Osteocyte (in vitro differentiated cells): ENCODE data around the gene KSR1. TPM values are rescaled to one million over a fixed set of nuclear protein-coding genes. Genes with fewer than 3 reads are reported as not detected.
A peak's percentile ranks its signal among the peaks of the same experiment; 100 is the strongest.
"Not testable (repeated sequence)": the region's sequence is repeated elsewhere in the genome, so short reads cannot be mapped to it uniquely, and the experiment has no call there.

ENCODE experiments used
- DNase-seq: peaks from one replicate; pipeline ENCODE4 v3.0.0; 2021; ENCODE audit warnings: mixed read lengths; ENCODE audit not compliant: unreplicated experiment; ENCODE audit errors: extremely low spot score
- H3K27ac Mint-ChIP-seq: one replicate; pipeline ENCODE4 v1.8.0; 2021; ENCODE audit warnings: mild to moderate bottlenecking, mixed read lengths; ENCODE audit not compliant: unreplicated experiment
- H3K27me3 Mint-ChIP-seq: one replicate; pipeline ENCODE4 v1.8.0; 2021; ENCODE audit warnings: mixed read lengths; ENCODE audit not compliant: unreplicated experiment
- H3K36me3 Mint-ChIP-seq: one replicate; pipeline ENCODE4 v1.8.0; 2021; ENCODE audit warnings: mixed read lengths; ENCODE audit not compliant: unreplicated experiment
- H3K4me1 Mint-ChIP-seq: one replicate; pipeline ENCODE4 v1.8.0; 2021; ENCODE audit warnings: mixed read lengths; ENCODE audit not compliant: unreplicated experiment
- H3K4me3 Mint-ChIP-seq: one replicate; pipeline ENCODE4 v1.8.0; 2021; ENCODE audit warnings: mild to moderate bottlenecking, moderate library complexity, mixed read lengths; ENCODE audit not compliant: unreplicated experiment
- H3K9me3 Mint-ChIP-seq: one replicate; pipeline ENCODE4 v1.8.0; 2021; ENCODE audit warnings: mixed read lengths; ENCODE audit not compliant: unreplicated experiment
- CTCF ChIP-seq: fragments of 200-600 bp; sonication (generic); IDR thresholded peaks from 2 replicates; pipeline ENCODE4 v1.5.0; 2021; ENCODE audit warnings: antibody characterized with exemption, mild to moderate bottlenecking, moderate library complexity
- total RNA-seq: library from RNA; stranded (reverse); gene quantifications from 2 replicates; pipeline ENCODE4 v1.2.1, GENCODE V29; 2021

KSR1 gene
- total RNA-seq, 1 donor from 2014 or later, result 63.4 TPM

GRCh38 chr17:27649929-27650328 is 193.7 kb downstream of the KSR1 start:
- H3K4me3 Mint-ChIP-seq, result no peak overlapping the region
- no peak overlapping the region for H3K27ac Mint-ChIP-seq
- H3K27me3 Mint-ChIP-seq, result peaks cover 8% of the 10 kb centered on the region
- no peak for DNase-seq
- no peaks in the 10 kb centered on the region for H3K9me3 Mint-ChIP-seq
- peaks cover 3% of the 10 kb centered on the region for H3K4me1 Mint-ChIP-seq
- peaks cover 2% of the 10 kb centered on the region for H3K36me3 Mint-ChIP-seq
- TF ChIP-seq CTCF, result no peak

GRCh38 chr17:27650836-27651235 is 194.6 kb downstream of the KSR1 start:
- no peaks in the 10 kb centered on the region for H3K9me3 Mint-ChIP-seq
- peaks cover 2% of the 10 kb centered on the region for H3K36me3 Mint-ChIP-seq
- H3K4me3 Mint-ChIP-seq, result no peak overlapping the region
- H3K27me3 Mint-ChIP-seq, result peaks cover 8% of the 10 kb centered on the region
- DNase-seq, result no peak
- no peak for TF ChIP-seq CTCF
- H3K27ac Mint-ChIP-seq, result no peak overlapping the region
- peaks cover 3% of the 10 kb centered on the region for H3K4me1 Mint-ChIP-seq

- no peak overlapping the region for H3K27ac Mint-ChIP-seq
These were observed 195.4 kb downstream of the KSR1 start for GRCh38 chr17:27651411-27652345.

DNA sequence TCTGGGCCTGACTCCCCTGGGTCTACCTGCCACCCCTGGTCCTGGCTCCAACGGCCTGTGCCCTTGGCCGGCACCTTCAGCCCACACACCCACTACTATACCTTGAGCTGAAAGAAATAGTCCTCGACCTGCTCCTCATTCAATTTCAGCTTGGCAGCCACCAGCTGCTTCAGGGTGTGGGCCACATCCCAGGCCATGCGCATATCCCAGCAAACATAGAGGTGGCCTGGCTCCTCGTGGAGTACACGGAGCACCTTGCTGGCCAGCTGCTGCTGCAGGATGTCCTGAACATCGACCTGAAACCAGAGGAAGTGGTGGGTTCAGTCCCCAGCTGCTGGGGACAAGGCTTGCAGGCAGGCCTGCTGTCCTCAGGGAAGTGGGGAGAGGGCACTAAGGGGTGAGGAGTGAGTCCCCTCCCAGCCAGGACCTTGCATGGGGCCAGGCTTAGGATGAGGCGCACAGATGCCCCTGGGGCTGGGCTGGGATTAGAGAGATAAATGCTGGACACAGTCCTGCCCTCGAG is 197.3 kb downstream of the KSR1 start:
- H3K27ac Mint-ChIP-seq, H3K36me3 Mint-ChIP-seq, H3K27me3 Mint-ChIP-seq, H3K4me3 Mint-ChIP-seq, H3K4me1 Mint-ChIP-seq, H3K9me3 Mint-ChIP-seq, DNase-seq: not testable (repeated sequence)

More at GRCh38 chr17:27651411-27652345, 195.4 kb downstream of the KSR1 start:
- H3K4me3 Mint-ChIP-seq, result no peak overlapping the region
- no peaks in the 10 kb centered on the region for H3K9me3 Mint-ChIP-seq
- H3K4me1 Mint-ChIP-seq, result peaks cover 3% of the 10 kb centered on the region
- H3K27me3 Mint-ChIP-seq, result peaks cover 8% of the 10 kb centered on the region
- H3K36me3 Mint-ChIP-seq, result peaks cover 2% of the 10 kb centered on the region
- peak; percentile 86 for TF ChIP-seq CTCF
- DNase-seq, result no peak

- Mint-ChIP-seq H3K27ac (no peak overlapping the region), H3K4me1 (no peaks in the 10 kb centered on the region), H3K9me3 (no peaks in the 10 kb centered on the region), H3K36me3 (peaks cover 2% of the 10 kb centered on the region), H3K27me3 (peaks cover 8% of the 10 kb centered on the region), H3K4me3 (no peak overlapping the region)
- no peak for DNase-seq
- TF ChIP-seq CTCF, result no peak
These were observed 197.9 kb downstream of the KSR1 start for GRCh38 chr17:27654136-27654535.
